ENCODE results near the gene ZNF441.
"Not testable (repeated sequence)": the region's sequence is repeated elsewhere in the genome, so short reads cannot be mapped to it uniquely, and the experiment has no call there.

Gene ZNF441

DNA sequence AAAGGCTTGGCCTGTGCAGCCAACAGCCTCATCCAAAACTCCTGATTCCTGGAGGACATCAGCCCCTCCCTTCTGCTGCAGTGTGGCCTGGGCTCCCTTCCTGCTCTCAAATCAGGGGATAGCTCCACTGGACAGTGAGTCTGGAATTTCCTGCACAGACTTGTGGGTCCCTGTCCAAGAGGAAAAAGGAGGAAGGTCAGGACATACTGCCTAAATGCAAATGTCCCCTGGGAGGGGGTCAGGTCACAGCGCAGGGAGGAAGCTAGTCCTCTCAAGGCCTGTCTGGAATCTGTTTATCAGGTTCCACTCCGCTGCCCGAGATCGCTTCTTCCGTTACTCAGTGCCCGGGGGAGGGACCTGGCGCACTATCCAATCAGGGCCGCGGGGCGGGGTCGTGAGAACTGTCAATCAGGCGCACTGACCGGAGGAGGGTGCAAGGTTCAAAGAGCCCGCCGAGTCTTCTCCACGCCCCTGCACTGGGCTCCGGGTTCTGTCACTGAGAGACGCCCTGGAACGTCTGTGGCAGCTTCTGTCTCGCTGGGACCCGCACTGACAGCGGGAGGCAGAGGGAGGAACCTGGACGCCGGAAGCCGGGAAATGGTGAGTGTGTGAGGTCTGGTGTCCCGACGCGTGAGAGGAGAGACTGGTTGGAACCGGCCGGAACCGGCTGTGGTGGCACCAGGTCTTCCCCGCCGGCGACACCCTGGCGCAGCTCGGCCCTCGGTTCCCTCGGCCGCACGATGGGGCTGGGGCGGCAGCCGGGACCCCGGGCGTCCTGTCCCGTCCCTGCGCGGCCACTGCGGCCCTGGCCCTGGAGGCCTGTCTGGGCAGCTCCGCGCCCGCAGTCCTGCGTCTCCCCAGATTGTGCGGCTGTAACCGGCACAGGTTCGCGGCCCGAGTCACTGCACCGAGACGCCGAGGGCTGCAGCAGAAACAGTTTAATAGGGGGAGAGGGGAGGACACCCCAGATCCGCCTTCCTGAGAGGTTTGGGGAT lies at the start of gene ZNF441:
Gene ZNF441 (plus strand): TSS at position 404 of the 995 bp plus-strand sequence. CDS start 194 bp downstream, at position 598.
- no peak for FAIRE-seq

DNA sequence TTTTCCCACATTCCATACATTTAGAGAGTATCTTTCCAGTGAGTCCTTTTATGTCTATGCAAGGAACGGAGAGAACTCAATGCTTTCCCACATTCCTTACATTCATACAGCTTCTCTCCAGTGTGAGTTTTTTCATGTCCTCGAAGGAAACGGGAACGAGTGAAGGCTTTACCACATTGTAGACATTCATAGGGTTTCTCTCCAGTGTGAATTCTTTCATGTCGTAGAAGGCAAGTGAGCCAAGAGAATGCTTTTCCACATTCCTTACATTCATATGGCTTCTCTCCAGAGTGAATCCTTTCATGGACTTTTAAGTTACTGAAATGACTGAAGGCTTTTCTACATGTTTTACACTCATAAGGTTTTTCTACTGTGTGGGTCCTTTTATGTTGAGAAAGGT lies 45.1 kb upstream of the ZNF441 start:
- no peak for FAIRE-seq

DNA sequence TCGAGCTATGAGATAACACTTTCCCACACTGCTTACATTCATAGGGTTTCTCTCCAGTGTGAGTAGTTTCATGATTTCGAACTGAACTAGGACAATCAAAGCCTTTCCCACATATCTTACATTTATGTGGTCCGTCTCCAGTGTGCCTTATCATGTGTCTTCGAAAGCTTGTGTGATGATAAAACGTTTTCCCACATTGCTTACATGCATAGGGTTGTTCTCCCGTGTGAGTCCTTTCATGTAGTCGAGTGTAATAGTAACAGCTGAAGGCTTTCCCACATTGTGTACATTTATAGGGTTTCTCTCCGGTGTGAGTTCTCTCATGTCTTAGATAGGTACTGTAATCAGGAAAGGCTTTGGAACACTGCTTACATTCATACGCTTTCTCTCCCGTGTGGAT lies 44.4 kb upstream of the ZNF441 start:
- no peak for FAIRE-seq

DNA sequence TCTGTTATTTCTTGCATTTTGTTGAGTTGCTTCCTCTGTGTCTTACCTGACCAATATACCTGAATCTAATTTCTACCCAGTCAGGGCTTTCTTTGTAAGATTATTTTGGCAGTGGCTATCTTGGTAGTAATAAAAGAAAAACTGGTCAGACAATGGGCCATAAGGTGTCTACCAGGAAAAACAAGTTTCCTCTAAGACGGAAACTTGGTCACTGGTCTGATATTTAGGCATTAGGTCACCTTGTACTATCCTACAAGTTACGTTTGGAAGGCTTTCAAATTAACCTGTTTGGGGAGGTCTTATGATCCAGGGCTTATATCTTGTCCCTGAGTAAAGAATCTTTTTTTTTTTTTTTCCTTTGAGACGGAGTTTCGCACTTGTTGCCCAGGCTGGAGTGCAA lies 37.2 kb upstream of the ZNF441 start:
- FAIRE-seq, result no peak

DNA sequence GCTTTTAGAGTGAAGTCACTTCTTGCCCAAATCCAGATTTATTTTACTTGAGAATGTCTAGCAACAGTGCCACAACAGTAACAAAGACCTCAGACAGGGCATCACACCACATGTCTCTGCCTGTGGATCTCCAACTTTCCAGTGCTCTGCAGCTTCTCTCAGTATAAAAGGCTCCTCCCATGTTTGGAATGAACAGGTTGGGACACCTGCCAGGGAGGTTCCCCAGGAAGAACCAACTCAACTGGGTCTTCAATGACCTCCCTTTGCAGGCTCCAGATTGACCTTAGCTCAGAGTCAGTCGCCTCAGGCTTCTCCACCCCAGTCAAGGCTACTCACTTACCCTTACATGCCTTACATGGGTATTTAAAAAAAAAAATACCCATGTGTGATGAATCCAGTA lies 31.4 kb upstream of the ZNF441 start:
- no peak for FAIRE-seq

DNA sequence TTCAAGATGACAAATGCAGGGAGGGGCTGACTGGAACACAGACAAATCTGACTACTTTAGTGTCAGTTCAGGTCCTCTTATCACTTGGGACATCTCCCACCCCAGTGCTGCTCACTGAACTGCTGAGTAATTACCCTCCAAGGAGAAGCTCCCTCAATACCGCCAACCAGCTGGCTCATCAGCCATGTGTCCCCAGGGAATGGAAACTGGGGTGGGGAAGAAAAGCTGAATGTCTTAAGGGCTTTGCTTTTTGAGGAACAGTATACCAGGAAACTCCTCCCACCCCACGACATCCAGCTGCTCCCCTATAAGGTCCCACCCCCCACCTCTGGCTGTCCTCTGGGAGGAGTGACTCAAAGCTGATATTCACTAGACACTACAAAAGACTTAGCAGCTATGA lies 30.1 kb upstream of the ZNF441 start:
- FAIRE-seq, result no peak

DNA sequence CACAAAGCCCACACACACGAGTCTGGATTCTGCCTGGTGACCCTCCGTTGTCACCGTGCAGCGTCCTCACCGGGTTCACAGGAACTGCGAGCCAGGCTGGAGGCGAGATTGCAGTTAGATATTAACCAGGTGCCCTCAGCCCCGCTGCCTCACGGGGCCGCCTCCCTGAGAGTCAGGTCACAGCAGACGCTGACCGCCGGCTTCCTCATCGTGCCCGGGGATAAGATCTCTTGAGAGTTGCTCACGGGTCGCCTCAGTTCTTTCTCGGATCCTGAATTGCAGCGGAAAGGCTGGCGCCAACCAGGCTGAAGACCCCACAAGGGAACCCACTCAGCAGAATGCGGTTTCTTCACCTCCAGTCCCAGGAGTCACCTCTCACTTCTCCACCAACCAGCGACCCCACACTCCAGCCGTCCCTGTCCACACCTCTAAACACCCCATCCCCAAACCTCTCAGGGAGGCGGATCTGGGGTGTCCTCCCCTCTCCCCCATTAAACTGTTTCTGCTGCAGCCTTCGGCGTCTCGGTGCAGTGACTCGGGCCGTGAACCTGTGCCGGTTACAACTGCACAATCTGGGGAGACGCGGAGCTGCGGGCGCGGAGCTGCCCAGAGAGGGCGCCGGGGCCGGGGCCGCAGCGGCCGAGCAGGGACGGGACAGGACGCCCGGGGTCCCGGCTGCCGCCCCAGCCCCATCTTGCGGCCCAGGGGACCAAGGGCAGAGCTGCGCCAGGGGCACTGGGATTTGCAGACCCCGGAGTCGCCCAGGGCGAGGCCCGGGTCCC lies 28.6 kb upstream of the ZNF441 start:
- no peak for FAIRE-seq

DNA sequence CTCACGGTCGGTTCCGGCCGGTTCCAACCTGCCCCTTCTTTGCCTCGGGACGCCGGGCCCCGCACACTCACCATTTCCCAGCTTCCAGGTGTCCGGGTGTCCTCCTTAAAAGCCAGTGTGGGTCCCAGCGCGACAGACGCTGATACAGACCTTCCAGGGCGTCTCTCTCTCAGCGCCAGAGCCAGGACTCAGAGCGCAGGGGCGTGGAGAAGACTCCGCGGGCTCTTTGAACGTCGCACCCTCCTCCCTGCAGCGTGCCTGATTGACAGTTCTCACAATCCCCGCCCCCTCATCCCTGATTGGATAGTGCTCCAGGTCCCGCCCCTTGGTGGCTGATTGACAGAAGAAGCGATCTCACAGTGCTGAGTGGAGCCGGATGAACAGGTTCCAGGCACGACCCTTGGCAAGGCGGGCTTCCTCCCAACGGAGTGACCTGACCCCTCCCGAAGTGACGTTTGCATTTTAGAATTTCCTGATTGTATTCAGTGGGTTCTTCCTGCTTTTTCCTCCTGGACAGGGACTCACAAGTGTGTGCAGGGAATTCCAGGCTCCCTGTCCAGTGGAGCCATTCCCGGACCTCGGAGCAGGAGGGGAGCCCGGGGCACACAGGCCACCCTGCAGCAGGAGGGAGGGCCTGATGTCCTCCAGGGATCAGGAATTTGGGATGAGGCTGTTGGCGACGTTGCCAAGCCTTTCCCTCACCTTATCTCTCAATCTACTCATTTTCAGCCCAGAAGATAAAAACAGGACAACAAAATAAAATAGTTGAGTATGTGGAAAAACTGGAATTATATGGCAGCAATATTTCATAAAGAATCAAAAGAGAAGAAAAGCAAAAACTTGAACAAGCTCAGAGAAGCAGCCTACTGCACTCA lies 27.8 kb upstream of the ZNF441 start, which contains the start of gene ZNF823:
Gene ZNF823 (minus strand): TSS at position 201 of the 875 bp plus-strand sequence. CDS start 127 bp downstream, at position 74.
- peak; percentile 38 for FAIRE-seq

DNA sequence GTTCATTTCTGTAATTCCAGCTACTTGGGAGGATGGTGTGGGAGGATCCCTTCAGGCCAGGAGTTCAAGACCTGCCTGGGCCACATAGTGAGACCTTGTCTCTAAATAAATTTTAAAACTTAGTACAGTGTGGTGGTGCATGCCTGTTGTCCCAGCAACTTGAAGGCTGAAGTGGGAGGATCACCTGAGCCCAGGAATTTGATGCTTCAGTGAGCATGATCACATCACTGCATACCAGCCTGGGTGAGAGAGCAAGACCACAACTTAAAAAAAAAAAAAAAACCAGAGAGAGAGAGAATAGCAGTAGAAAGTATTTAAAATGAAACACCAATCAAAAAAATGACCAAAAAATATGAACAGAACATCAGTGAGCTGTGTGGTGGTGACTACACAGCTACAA lies 20.9 kb upstream of the ZNF441 start:
- no peak for FAIRE-seq

DNA sequence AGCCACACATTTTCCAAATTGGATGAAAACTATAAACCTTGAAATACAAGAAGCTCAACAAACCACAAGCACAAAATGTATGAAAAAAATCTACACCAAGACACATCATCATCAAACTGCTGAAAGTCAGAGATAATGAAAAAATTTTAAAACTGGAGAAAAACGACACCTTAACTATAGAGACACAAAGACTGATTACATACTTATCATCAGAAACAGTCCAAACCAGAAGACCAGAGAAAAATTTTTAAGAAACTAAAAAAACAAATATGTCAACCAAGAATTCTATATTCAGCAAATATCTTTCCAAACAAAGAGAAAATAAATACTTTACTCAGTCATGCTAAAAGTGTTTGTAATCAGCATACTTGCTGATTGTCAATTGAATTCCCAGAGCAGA lies 19.5 kb upstream of the ZNF441 start:
- FAIRE-seq, result no peak

DNA sequence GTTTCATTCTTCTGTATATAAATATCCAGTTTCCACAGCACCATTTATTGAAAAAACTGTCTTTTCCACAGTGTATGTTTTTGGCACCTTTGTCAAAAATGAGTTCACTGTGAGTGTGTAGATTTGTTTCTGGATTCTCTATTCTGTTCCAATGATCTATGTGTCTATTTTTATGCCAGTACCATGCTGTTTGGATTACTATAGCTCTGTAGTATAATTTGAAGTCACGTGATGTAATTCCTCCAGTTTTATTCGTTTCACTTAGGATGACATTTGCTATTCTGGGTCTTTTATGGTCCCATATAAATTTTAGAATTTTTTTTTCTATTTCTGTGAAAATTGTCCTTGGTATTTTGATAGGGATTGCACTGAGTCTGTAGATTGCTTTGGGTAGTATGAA lies 17.0 kb upstream of the ZNF441 start:
- FAIRE-seq, result no peak

DNA sequence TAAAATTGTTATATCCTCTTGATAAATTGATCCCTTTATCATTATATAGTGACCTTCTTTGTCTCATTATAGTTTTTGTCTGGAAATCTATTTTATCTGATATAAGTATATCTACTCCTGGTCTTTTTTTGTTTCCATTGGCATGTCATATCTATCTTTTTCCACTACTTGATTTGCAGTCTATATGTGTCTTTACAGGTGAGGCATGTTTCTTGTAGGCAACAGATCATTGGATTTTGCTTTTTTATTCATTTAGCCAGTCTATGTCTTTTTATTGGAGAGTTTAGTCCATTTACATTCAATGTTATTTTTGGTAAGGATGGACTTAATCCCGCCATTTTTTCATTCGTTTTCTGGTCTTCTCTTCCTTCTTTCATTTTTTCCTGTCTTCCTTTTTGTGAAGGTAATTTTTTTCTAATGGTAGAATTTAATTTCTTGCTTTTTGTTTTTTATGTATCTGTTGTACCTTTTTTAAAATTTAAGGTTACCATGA lies 14.5 kb upstream of the ZNF441 start:
- no peak for FAIRE-seq

DNA sequence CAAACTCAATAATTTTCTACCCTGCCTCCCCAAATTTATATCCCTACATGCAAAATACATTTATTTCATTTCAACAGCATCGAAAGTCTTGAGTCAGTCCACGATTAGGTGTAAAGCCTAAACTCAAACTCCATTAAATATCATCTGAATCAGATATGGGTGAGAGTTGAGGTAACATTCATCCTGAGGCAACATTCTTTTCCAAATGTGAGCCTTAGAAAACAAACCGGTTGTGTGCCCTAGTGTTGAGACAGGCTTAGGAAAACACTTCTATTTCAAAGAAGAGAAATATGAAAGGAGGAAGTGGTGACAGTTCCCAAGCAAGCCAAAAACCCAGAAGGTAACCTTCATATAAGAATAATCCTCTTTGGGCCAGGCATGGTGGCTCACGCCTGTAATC lies 12.1 kb upstream of the ZNF441 start:
- no peak for FAIRE-seq

DNA sequence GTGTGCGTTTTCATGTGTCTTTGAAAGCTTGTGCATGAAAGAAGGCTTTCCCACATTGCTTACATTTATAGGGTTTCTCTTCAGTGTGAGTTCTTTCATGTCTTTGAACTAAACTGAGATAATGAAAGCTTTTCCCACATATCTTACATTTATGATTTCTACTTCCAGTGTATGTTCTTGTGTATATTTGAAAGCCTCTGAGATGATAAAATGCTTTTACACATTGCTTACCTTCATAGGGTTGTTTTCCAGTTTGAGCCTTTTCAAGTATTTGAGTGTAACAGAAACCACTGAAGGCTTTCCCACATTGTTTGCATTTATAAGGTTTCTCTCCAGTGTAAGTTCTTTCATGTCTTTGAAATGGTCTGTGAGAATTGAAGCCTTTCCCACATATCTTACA lies 9.8 kb upstream of the ZNF441 start:
- no peak for FAIRE-seq

DNA sequence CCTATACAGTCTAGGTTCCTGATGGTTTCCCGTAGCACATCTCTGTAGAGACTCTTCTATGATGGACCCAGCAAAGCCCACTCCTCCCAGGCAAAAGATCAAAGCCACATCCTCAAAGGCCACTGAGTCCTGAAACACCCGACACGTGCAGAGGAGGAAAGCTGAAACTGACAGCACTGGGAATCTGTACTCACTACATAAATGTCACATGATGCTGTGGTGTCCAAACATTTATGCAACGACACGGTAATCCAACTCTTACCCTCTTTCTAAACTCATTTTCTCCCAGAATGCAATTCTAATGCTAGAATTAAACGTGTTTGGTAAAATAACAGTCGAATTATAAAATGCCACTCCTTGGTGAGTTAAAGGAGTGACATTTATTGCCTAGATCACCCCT lies 7.0 kb upstream of the ZNF441 start:
- no peak for FAIRE-seq

DNA sequence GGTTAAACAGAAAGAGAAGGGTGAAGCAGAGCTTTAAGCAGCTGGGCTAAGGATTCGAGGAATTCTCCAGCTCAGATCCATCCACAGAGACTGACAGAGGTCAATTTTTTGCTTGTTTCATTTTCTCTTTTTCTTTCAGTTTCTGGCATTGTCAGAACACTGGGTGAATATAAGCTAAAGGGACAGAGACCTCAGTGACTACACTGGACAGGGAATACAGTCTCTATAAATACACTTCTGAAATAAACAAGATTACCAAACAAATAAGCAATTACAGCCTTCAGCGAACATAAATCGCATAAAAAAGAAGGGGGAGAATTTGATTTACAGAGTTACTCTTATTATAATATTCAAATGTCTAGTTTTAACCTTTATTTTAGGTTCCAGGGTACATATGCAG lies 3.7 kb upstream of the ZNF441 start:
- FAIRE-seq, result no peak

DNA sequence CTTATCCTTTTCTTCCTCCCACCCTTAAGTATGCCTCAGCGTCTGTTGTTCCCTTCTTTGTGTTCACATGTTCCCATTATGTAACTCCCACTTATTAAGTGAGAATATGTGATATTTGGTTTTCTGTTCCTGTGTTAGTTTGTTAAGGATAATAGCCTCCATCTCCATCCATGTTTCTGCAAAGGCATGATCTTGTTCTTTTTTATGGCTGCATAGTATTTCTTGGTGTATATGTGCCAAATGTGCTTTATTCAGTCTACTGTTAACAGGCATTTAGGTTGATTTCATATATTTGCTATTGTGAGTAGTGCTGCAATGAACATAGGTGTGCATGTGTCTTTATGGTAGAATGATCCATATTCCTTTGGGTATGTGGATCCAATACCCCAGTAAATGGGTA lies 3.2 kb upstream of the ZNF441 start:
- no peak for FAIRE-seq

DNA sequence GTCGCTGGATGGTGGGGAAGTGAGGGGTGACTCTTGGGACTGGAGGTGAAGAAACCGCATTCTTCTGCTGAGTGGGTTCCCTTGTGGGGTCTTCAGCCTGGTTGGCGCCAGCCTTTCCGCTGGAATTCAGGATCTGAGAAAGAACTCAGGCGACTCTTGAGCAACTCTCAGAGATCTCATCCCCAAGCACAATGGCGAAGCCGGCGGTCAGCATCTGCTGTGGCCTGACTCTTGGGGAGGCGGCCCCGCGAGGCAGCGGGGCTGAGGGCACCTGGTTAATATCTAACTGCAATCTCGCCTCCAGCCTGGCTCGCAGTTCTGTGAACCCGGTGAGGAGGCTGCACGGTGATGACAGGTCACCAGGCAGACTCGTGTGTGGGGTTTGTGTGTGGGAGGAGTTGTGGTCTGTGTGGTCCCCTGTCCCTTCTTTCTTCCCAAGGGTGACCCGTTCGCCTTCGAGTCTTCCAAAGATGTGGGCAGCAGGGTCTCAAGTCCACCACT lies 883 bp downstream of the ZNF441 start:
- no peak for FAIRE-seq

DNA sequence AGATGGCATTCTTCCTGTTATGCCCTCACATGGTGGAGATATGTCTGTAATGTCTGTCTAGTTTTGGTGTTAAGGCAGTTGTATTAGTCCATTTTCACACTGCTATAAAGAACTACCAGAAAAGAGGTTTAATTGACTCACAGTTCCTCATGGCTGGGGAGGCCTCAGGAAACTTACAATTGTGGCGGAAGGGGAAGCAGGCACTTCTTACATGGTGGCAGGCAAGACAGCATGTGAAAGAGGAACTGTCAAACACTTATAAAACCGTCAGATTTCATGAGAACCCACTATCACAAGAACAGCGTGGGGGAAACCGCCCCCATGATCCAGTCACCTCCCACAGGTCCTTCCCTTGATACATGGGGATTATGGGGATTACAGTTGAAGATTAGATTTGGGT lies 3.2 kb downstream of the ZNF441 start:
- FAIRE-seq, result no peak

DNA sequence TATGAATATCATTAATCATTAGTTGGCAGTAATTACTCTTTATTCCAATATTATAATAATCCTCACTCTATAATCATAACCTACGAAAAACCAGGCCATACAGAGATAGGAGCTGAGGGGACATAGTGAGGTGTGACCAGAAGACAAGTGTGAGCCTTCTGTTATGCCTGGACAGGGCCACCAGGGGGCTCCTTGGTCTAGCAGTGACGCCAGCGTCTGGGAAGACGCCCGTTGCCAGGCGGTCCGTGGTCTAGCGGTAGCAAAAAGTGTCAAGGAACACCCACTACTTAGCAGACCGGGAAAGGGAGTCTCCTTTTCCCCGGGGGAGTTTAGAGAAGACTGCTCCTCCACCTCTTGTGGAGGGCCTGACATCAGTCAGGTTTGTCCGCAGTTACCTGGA lies 4.7 kb downstream of the ZNF441 start:
- not testable (repeated sequence) for FAIRE-seq

DNA sequence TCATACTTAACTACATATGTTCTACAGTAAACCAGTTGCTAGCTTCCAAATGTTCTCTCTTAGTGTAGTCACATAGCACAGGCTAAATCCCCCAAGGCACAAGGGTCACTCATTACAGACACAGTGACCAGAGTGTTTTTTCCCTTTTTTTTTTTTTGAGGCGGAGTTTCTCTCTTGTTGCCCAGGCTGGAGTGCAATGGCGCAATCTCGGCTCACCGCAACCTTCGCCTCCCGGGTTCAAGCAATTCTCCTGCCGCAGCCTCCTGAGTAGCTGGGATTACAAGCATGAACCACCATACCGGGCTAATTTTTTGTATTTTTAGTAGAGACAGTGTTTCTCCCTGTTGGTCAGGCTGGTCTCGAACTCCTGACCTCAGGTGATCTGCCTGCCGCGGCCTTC lies 9.9 kb downstream of the ZNF441 start:
- FAIRE-seq, result not testable (repeated sequence)

DNA sequence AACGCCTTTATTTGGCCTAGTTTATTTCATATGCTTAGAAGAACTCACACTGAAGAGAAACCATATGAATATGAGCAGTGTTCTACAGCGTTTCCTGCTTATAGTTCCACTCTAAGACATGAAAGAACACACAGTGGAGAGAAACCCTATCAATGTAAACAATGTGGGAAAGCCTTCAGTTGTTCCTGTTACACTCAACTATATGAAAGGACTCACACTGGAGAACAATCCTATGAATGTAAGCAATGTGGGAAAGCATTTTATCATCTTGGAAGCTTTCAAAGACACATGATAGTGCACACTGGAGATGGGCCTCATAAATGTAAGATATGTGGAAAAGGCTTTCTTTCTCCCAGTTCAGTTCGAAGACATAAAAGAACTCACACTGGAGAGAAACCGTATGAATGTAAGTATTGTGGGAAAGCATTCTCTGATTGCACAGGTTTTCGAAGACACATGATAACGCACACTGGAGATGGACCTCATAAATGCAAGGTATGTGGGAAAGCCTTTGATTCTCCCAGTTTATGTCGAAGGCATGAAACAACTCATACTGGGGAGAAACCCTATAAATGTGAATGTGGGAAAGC lies 13.7 kb downstream of the ZNF441 start:
- FAIRE-seq, result no peak
